ENCODE data around the gene EBP. TPM values are rescaled to one million over a fixed set of nuclear protein-coding genes. Genes with fewer than 3 reads are reported as not detected.

The EBP gene
- total RNA-seq, 2 donors from 2014 or later: 37.8 to 46.9 TPM

- TF ChIP-seq POLR2A (IDR thresholded peaks at IDR 0.05): no peak
- no peak for TF ChIP-seq CTCF (IDR thresholded peaks at IDR 0.05)
- TF ChIP-seq POLR2AphosphoS5 (IDR thresholded peaks at IDR 0.05): no peak
- no peaks in the 10 kb centered on the region for H3K27me3 ChIP-seq (replicated peaks; ENCODE audit: insufficient read depth)
- DNase-seq (ENCODE audit: low spot score): no peak
- H3K9me3 ChIP-seq: no peaks in the 10 kb centered on the region
- no peaks in the 10 kb centered on the region for H3K4me1 ChIP-seq (replicated peaks)
- 65% methylated on average over 6 of the region's 6 CpGs for WGBS
- H3K36me3 ChIP-seq: no peaks in the 10 kb centered on the region
- H3K4me3 ChIP-seq: no peak overlapping the region
- intact Hi-C loops (cut with DNase I): no loop called here
- no peak overlapping the region for H3K27ac ChIP-seq
Measured at GRCh38 chrX:48498374-48498809, 23.2 kb upstream of the EBP start.

GRCh38 chrX:48504261-48504660 is 17.3 kb upstream of the EBP start:
- no peaks in the 10 kb centered on the region for H3K36me3 ChIP-seq
- no peaks in the 10 kb centered on the region for H3K4me1 ChIP-seq (replicated peaks)
- H3K9me3 ChIP-seq: no peaks in the 10 kb centered on the region
- TF ChIP-seq POLR2AphosphoS5 (IDR thresholded peaks at IDR 0.05) (no peak), CTCF (IDR thresholded peaks at IDR 0.05) (no peak), POLR2A (IDR thresholded peaks at IDR 0.05) (no peak)
- 73% methylated on average over 7 of the region's 7 CpGs for WGBS
- no peak for DNase-seq (ENCODE audit: low spot score)
- no peak overlapping the region for H3K27ac ChIP-seq
- intact Hi-C loops (cut with DNase I): no loop called here
- H3K27me3 ChIP-seq (replicated peaks; ENCODE audit: insufficient read depth): no peaks in the 10 kb centered on the region
- no peak overlapping the region for H3K4me3 ChIP-seq

- TF ChIP-seq CTCF (IDR thresholded peaks at IDR 0.05) (no peak), POLR2A (IDR thresholded peaks at IDR 0.05) (no peak), POLR2AphosphoS5 (IDR thresholded peaks at IDR 0.05) (no peak)
- Histone ChIP-seq H3K9me3 (no peaks in the 10 kb centered on the region), H3K4me1 (replicated peaks) (no peaks in the 10 kb centered on the region), H3K27me3 (replicated peaks; ENCODE audit: insufficient read depth) (no peaks in the 10 kb centered on the region), H3K36me3 (no peaks in the 10 kb centered on the region), H3K27ac (no peak overlapping the region), H3K4me3 (no peak overlapping the region)
- intact Hi-C loops (cut with DNase I): no loop called here
- WGBS: 86% methylated on average over 5 of the region's 5 CpGs
- DNase-seq (ENCODE audit: low spot score): no peak
Measured at GRCh38 chrX:48505481-48505880, 16.1 kb upstream of the EBP start.

- WGBS: 88% methylated on average over 5 of the region's 5 CpGs
- DNase-seq (ENCODE audit: low spot score): no peak
- no peaks in the 10 kb centered on the region for H3K4me1 ChIP-seq (replicated peaks)
- no peak overlapping the region for H3K27ac ChIP-seq
- no peaks in the 10 kb centered on the region for H3K36me3 ChIP-seq
- no peak overlapping the region for H3K4me3 ChIP-seq
- no peaks in the 10 kb centered on the region for H3K9me3 ChIP-seq
- TF ChIP-seq POLR2AphosphoS5 (IDR thresholded peaks at IDR 0.05) (no peak), CTCF (IDR thresholded peaks at IDR 0.05) (no peak), POLR2A (IDR thresholded peaks at IDR 0.05) (no peak)
- intact Hi-C loops (cut with DNase I): no loop called here
- no peaks in the 10 kb centered on the region for H3K27me3 ChIP-seq (replicated peaks; ENCODE audit: insufficient read depth)
Measured at GRCh38 chrX:48507246-48507645, 14.4 kb upstream of the EBP start.

GRCh38 chrX:48508400-48509244 is 13.0 kb upstream of the EBP start, which contains the start of gene PORCN:
Gene PORCN, plus strand, starts transcription at chrX:48508992. Its CDS starts 829 bp downstream, at chrX:48509821.
- Histone ChIP-seq H3K27ac (peak within 1 kb of the TSS; percentile 61 to 63), H3K4me1 (replicated peaks) (no peaks in the 10 kb centered on the region), H3K9me3 (no peaks in the 10 kb centered on the region), H3K27me3 (replicated peaks; ENCODE audit: insufficient read depth) (no peaks in the 10 kb centered on the region), H3K36me3 (no peaks in the 10 kb centered on the region), H3K4me3 (peak within 1 kb of the TSS; percentile 43 to 58)
- intact Hi-C loops (cut with DNase I): no loop called here
- WGBS: 1% methylated on average over 16 of the region's 65 CpGs
- peak; percentile 34 for TF ChIP-seq POLR2AphosphoS5 (IDR thresholded peaks at IDR 0.05)
- no peak for TF ChIP-seq CTCF (IDR thresholded peaks at IDR 0.05)
- TF ChIP-seq POLR2A (IDR thresholded peaks at IDR 0.05): peak; percentile 36
- peak; percentile 70 for DNase-seq (ENCODE audit: low spot score)

All from prostate gland (tissue), 2 donors.